22Rv1 (cell line): ENCODE results near the gene DCDC2C.

ENCODE experiments used
- ZFX ChIP-seq: fragments of 450-650 bp; IDR thresholded peaks from 2 replicates; pipeline ENCODE4 v1.6.1; 2017; ENCODE audit warnings: antibody characterized with exemption, borderline replicate concordance
- TF ChIP-seq, protein P1 (sequence below): fragments of 450-650 bp; IDR thresholded peaks from 2 replicates; pipeline ENCODE4 v1.5.1; 2017; ENCODE audit warnings: mild to moderate bottlenecking

- TF ChIP-seq, protein P1, sequence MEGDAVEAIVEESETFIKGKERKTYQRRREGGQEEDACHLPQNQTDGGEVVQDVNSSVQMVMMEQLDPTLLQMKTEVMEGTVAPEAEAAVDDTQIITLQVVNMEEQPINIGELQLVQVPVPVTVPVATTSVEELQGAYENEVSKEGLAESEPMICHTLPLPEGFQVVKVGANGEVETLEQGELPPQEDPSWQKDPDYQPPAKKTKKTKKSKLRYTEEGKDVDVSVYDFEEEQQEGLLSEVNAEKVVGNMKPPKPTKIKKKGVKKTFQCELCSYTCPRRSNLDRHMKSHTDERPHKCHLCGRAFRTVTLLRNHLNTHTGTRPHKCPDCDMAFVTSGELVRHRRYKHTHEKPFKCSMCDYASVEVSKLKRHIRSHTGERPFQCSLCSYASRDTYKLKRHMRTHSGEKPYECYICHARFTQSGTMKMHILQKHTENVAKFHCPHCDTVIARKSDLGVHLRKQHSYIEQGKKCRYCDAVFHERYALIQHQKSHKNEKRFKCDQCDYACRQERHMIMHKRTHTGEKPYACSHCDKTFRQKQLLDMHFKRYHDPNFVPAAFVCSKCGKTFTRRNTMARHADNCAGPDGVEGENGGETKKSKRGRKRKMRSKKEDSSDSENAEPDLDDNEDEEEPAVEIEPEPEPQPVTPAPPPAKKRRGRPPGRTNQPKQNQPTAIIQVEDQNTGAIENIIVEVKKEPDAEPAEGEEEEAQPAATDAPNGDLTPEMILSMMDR = no peak
- no peak for TF ChIP-seq ZFX
Measured at GRCh38 chr2:3726511-3726910, 23.1 kb downstream of the DCDC2C start.
